Measurements from ENCODE around the gene CCDC158.
"Not testable (repeated sequence)": the region's sequence is repeated elsewhere in the genome, so short reads cannot be mapped to it uniquely, and the experiment has no call there.

The CCDC158 gene

DNA sequence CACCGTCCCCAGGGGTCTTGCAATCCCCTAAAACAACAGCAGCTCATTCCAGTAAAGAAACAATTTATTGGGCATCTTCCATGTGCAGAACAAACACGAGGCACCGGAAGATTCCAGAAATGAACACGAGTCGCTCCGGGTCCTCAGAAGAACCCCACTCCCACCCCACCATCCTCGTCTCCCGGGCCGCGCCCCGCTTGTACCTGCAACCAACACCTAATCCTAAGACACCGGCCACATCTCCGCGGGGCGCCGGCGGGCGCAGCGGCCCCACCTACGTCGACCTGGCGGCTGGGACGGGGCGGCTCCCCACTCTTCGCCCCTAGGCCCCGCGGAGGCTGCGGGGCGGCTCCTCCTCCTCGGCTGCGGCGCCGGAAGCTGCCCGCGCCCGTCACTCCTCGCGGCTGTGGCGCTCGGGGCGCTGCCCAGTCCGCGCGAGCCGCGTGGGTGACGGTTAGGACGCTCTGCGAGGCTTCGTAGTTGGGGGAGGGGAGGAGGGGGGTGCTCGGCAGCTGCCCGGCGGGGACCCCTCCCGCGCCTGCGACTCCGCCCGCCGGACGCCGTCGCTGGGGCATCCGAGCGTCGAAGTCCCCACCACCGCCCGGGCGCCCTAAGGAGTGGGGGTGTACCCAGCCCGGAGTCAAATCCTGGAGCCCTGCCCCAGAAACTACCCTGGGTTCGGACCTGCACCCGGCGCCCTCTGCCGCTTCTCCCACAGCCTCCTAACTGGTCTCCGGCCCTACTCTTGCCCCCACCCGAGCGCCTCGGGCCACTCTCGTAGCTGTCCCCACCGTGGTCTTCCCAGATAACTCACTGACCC, at the start of gene CCDC158:
Gene CCDC158 (minus strand): TSS at position 380 of the 820 bp plus-strand sequence. CDS start 17,934 bp downstream, outside the sequence.
- DNase-seq (ENCODE audit: low read depth in 3 of 3) = no peak

DNA sequence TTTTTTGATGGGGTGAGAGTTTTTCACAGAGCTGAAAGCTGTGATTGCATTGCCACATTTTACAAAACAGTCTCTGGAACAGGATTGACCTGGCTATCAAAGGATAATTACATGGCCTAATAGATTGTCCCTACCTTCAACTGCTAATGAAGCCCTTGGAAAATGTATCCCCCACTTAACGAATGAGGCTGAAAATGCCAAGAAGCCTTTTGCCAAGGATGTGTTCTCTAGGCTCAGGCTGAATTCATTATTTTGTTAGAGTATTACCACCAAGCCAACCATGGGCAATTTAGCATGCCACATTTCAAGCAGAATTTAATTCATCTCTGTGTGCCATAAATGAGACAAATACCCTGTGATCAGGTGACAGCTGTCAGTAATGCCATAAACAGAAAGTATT, 49.6 kb upstream of the CCDC158 start:
- DNase-seq (ENCODE audit: low read depth in 3 of 3) = no peak

DNA sequence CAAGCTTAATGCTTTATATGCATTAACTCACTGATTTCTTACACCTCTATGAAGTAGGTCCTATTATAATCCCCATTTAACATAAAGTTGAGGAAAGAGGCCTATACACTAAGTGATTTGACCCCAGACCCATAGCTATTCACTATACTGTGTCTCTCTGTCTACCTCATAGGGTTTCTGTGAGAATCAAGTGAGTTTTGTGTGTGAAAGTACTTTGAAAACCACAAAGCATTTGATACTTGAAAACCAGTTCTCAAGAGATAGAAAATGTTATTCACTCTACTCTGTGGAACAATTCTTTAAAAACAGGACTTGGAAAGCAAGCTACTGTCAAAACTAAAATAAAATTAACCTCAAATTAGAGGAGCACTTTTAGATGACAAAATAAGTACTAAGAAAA, 49.1 kb upstream of the CCDC158 start:
- no peak for DNase-seq (ENCODE audit: low read depth in 3 of 3)

DNA sequence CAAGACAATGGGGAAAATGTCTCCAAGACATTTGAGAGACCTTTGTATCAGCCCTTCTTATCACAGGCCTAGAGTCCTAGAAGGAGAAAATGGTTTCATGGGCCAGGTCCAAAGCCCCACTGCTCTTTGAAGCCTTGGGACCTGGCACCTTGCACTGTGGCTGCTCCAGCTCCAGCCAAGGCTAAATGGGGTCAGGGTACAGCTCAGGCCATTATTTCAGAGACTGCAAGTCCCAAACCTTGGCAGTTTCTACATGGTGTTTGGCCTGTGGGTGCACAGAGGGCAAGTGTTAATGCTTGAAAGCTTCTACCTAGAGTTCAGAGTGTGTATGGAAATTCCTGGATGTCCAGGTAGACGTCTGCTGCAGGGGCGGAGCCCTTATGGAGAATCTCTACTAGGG, 42.6 kb upstream of the CCDC158 start:
- DNase-seq (ENCODE audit: low read depth in 3 of 3) = no peak

DNA sequence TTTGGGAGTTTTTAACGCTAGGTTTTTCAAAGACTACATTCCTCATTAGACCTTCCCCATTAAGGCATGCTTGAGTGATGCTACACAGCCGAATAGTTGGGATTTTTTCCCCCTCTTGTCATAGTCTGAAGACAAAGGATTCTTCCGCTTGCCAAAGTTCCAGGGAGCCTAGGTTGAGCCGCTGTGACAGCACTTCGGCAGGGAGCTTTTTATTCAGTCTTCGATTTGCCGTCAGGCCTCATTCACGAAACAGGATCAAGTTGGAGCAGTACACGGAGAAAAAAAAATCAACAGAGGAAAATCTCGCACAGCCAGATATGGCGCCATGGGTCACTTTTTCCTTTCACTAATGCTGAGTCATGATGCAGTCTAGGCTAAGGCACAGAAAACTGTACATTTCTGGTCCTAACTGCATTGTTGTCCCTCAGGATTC, 38.4 kb upstream of the CCDC158 start:
- DNase-seq (ENCODE audit: low read depth in 3 of 3) = no peak

DNA sequence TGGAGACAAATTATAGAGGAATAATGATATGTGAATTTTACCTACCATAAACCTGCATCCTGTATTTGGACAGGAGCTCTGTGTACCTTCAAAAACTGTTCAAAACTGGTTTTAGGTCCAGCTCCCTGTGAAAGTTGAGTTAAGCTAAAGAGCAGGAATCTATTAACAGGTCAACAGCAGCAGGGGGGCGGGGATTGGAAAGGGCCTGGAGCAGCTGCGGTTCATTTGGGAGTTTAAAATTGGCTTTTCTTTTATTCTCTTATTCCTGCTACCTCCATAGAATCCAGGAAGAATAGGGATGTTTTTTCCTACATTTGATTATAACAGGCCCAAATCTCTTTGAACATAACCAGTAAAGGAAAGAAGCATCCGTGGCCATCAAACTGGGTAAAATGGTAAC, 37.9 kb upstream of the CCDC158 start:
- DNase-seq (ENCODE audit: low read depth in 3 of 3) = no peak

DNA sequence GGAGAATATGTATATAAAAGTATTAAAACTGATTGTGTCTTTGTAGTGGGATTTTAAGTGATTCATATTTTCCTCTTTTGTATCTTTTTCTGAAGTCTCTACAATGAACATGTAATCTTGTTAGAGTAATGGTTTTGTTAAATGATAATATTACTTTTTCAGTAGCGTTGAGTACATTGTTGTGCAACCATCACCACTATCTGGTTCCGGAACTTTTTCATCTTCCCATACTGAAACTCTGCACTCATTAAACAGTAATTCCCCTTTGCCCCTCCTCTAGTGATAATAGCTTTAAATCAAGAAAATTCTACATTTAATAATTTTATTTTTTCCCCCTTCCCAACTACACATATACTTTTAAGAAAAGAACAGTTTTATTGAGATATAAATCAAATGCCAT, 37.4 kb upstream of the CCDC158 start:
- DNase-seq (ENCODE audit: low read depth in 3 of 3) = no peak

DNA sequence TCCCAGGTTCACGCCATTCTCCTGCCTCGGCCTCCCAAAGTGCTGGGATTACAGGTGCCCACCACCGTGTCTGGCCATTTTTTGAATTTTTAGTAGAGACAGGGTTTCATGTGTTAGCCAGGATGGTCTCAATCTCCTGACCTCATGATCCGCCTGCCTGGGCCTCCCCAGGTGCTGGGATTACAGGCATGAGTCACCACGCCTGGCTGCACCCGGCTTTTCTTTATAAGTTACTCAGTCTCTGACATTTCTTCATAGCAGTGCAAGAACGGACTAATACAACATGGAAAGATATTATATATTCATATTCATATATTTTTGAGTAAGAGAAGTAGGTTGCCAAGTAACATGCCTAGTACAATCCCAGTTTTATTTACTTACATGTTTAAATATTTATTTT, 36.9 kb upstream of the CCDC158 start:
- no peak for DNase-seq (ENCODE audit: low read depth in 3 of 3)

DNA sequence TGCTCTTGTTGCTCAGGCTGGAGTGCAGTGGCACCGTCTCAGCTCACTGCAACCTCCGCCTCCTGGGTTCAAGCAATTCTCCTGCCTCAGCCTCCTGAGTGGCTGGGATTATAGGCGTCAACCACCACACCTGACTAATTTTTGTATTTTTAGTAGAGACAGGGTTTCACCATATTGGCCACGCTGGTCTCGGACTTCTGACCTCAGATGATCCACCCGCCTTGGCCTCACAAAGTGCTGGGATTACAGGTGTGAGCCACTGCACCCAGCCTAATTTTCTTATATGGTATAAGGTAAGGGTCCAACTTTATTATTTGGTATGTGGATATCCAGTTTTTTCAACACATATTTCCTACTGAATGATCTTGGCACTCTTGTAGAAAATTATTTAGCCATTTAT, 33.1 kb upstream of the CCDC158 start:
- DNase-seq (ENCODE audit: low read depth in 3 of 3) = not testable (repeated sequence)

DNA sequence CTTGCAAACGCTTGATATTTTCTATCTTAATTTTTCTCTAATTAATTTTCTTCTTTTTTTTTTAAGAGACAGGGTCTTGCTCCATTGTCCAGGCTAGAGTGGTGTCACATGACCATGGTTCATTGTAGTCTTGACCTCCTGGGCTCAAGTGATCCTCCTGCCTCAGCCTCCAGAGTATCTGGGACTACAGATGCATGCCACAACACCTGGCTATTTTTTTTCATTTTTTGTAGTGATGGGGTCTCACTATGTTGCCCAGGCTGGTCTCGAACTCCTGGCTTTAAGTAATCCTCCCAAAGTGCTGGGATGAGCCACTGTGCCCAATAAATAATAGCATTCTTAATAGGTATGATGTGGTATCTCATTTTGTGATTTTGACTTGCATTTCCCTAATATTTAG, 32.3 kb upstream of the CCDC158 start:
- no peak for DNase-seq (ENCODE audit: low read depth in 3 of 3)

DNA sequence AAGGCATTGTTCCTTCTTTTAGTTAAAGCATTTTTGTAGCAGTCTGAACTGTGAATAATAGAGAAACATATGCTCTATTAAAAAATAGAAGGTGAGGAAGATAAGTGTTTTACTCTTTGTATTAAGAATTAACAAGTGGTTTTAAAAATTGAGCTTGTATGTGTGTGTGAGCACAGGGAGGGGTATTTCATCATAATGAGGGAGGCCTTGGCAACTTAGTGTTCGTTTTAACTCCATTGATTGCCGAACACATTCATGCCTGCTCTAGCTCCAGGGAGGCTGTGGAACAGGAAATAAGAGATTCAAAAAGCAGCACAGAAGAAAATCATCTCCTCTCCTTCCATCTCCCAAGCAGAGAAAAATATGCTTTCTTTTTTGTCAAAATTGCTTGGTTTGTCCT, 28.9 kb upstream of the CCDC158 start:
- no peak for DNase-seq (ENCODE audit: low read depth in 3 of 3)

DNA sequence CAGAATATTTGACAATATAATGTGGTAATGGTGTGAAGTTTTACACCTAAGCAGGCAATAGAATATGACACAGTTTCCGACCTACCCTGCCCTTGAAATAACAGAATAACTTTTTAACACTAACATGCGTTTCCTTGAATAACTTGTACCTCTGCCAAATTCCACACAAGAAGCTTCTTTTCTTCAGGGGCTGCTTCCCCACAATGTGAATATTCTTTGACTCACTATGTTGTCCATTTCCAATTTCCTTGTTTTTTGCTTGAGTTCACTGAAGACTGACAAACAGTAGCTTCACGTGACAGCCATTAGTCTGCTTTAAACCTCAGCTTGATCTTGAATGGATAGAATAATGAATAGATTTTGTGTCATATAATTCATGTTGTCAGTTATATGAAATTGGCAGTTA, 28.4 kb upstream of the CCDC158 start:
- DNase-seq (ENCODE audit: low read depth in 3 of 3) = no peak

DNA sequence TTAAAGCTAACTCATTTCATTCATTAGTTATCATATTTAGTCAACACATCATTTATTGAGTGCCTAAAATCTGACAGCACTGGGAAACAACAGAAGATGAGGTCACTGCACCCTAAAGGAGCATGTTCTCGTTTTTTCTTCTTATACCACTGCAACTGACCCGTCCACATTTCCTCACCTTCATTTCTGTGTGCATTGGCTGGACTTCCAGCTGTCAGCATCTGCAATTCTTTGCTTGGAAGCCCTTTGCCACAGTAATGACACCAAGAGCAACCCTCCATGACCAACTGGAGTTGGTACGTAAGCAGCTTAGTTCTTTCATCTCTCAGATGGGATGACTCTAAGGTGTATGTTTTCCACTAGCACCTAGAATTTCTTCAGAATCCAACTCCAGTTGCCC, 27.3 kb upstream of the CCDC158 start:
- no peak for DNase-seq (ENCODE audit: low read depth in 3 of 3)

DNA sequence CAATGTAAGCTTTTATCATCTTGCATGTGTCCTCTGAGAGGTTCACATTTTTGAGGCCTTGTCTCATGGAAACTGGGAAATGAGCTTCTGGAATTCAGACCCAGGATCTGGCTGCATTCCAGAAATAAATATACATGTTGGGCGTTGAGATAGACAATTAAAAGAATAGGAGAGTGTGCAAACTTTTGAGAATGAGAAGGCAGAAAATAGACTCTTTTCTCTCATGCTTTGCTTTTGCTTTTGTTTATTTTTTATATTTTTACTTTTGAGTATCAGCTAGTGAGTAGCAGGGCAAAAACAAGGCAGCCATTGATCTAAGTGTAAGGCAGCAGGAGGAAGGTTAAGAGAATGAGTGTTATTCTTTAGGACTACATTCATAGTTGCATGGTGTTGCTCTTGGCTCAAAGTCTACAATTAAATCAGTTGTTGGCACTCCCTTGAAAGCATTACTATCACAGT, 26.5 kb upstream of the CCDC158 start:
- DNase-seq (ENCODE audit: low read depth in 3 of 3) = no peak

DNA sequence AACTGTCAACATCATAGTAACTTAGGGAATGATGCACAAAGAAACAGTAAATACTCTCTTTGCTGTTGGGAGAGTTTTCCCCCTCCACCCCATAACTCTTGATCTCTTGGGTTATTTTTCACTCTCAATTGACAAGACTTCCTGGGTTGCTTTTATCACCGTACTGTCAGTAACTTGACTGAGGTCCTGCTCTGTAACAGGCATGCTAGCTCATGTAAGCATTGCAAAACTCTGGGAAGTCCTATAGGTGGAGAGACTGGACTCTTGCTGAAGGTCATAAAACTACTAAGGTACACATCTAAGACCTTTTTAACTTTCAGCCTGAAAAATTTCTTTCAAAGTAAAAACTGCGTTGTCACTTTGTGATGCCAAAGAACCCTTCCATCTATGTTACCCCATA, 25.0 kb upstream of the CCDC158 start:
- DNase-seq (ENCODE audit: low read depth in 3 of 3) = no peak

DNA sequence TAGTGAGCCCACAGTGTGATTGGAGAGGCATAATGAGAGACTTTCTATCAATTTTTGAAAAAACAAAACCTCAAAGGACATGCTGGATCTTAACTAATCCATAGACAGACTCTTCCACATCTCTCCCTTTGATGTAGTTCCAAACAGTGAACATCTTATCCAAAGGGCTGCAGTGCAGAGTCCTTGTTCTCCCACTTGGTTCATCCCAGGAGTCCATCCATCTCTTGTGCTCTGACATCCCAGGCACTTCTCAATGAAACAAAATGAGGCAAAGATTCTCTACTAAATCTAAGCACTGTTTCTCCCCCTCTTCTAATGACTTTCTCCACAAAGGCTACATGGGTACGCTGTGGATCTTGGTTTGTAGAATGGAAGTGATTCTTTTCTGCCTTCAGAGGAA, 22.4 kb upstream of the CCDC158 start:
- no peak for DNase-seq (ENCODE audit: low read depth in 3 of 3)

DNA sequence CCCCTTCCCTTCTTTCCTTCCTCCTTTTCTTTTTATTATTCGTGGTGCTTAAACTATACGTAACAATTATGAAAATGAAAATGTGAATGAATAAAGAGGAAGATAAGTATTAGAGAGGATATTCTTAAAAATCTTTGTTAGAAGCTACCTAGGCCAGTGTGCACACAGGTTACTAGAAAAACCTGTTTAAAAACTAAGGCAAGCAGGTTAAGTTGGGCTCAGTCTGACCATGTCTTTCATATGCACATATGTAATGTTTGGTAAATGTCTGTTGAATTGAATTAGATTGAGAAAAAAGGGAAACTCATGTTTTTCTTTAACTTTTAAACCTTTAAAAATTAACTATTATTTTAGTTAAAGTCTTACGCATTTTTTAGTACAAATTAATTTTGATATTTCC, 21.9 kb upstream of the CCDC158 start:
- no peak for DNase-seq (ENCODE audit: low read depth in 3 of 3)

DNA sequence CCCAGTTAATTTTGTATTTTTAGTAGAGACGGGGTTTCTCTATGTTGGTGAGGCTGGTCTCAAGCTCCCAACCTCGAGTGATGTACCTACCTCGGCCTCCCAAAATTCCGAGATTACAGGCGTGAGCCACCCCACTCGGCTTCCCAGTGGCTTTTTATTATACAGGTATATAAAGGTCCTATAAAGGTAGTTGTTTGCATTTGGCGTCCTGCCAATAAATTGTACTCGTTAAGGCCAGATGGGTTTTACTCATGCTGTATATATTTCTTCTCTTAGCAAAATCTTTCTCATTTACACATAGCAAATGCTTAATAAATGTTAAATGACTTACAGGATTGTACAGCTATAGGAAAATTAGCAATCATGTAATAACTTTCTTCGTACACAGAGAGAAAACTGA, 20.9 kb upstream of the CCDC158 start:
- no peak for DNase-seq (ENCODE audit: low read depth in 3 of 3)

DNA sequence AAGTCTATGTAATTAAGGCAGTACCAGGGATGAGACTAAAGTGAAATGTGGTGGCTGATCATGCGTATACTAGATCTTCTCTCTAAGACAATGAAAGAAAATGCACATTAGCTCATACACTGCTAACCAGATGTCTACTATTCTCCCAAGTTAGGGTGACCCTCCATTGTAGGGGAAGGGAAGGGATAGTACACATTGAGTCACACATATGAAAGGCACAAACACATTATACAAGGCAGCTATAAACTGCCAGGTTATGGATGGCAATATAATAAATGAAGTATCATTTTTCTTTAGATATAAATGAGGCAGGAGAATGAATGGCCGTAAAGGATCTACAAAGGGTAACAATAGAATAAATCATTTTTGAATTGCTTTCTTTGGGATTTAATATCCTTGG, 18.6 kb upstream of the CCDC158 start:
- no peak for DNase-seq (ENCODE audit: low read depth in 3 of 3)

DNA sequence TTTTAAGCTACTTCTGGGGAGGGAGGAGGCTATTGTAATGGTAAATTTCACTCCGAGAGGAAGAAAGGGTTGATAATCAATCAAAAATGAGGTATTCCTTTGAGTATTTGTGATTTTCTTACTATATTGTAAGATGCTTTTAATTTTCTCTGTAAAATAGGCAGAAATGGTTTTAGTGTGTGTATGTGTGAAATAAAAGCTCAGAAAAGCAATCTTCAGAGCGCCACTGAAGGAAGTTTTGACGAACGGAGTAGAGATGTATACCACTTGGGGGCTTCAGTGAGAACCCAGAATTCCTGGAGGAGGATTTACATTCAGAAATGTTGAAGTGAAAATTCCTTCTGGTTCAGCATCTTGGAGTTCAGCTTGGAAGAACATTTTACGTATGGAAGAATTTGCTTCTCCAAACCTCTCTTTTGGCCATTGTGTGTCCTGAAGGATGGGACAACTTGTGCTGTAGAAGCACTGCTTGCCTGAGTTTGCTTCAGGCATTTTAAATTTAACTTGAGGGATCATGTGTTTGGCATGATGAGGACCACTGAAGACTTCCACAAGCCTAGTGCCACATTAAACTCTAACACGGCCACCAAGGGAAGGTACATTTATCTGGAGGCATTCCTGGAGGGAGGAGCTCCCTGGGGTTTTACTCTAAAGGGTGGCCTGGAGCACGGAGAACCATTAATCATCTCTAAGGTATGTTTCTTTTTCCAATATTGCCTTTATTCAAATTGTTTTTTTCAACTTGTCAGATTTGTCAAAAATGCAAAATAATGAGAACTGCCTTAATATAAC, 14.8 kb upstream of the CCDC158 start:
- DNase-seq (ENCODE audit: low read depth in 3 of 3) = no peak

DNA sequence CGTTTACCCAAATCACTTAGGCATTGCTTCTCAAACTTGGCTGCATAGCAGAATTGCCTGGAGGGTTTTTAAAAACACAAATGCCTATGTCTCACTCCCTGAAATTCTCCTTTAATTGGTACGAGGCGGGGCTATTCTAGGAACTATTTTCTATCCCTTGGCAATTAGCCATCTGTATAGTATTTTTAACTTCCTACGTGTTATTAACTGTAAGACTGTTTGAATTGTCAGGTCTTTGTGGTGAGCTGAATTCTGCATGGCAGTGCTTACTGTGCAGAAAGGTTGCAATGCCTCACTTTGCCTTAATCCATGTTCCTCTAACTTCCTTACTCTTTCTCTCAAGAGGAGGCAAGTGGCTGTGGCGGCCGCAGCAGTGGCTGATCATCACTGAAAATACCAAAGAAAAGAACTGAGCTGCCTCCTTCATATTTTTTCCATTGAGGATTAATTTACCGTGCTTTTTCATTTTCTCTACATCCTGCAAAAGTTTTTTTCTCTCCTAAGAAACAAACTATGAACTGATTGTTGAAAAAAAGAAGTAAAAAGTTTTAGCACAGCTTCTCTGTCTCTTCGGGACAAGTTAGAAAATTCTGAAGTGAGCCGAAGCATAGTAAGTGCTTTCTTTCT, 14.1 kb upstream of the CCDC158 start, which contains the start of gene SHROOM3:
Gene SHROOM3 (plus strand): TSS at position 329 of the 627 bp plus-strand sequence. CDS start 824 bp downstream, outside the sequence.
- no peak for DNase-seq (ENCODE audit: low read depth in 3 of 3)
